OCI-LY3 (cell line): ENCODE data around the gene NAB2.

ENCODE experiments used
- H2AFZ ChIP-seq: fragments of 200-600, 300-600 bp; shearing (Covaris generic); 2 replicates; pipeline ENCODE4 v1.6.0; 2014; ENCODE audit warnings: antibody characterized with exemption, low read depth, low read length
- H3K27ac ChIP-seq: fragments of 200-600, 300-600 bp; sonication (generic); 2 replicates; pipeline ENCODE4 v1.5.1; 2014; ENCODE audit warnings: mild to moderate bottlenecking, low read length, moderate library complexity, mixed read lengths
- H3K27me3 ChIP-seq: fragments of 200-600, 300-600 bp; sonication (generic); 2 replicates; pipeline ENCODE4 v1.6.1; 2014; ENCODE audit warnings: low read depth, low read length, mixed read lengths
- H3K36me3 ChIP-seq: fragments of 200-600, 300-600 bp; sonication (generic); replicated peaks from 2 replicates; pipeline ENCODE3; 2014; ENCODE audit warnings: low read depth, low read length, mixed read lengths
- H3K4me1 ChIP-seq: fragments of 300-600, 200-600 bp; sonication (generic); 2 replicates; pipeline ENCODE4 v1.6.1; 2014; ENCODE audit warnings: low read length, mixed read lengths
- H3K4me2 ChIP-seq: fragments of 200-600, 300-600 bp; sonication (generic); 2 replicates; pipeline ENCODE4 v1.6.1; 2014; ENCODE audit warnings: low read length, mixed read lengths
- H3K4me3 ChIP-seq: fragments of 300-600, 200-600 bp; sonication (generic); 2 replicates; pipeline ENCODE4 v1.5.1; 2014; ENCODE audit warnings: antibody characterized with exemption, mild to moderate bottlenecking, low read length, moderate library complexity
- H3K79me2 ChIP-seq: fragments of 300-600, 200-600 bp; shearing (Covaris generic); 2 replicates; pipeline ENCODE4 v1.6.1; 2014; ENCODE audit warnings: mild to moderate bottlenecking, low read length, mixed read lengths
- H3K9ac ChIP-seq: fragments of 300-600, 200-600 bp; shearing (Covaris generic); 2 replicates; pipeline ENCODE4 v1.6.0; 2014; ENCODE audit warnings: mild to moderate bottlenecking, low read length, moderate library complexity
- H3K9me3 ChIP-seq: fragments of 200-600, 300-600 bp; shearing (Covaris generic); 2 replicates; pipeline ENCODE4 v1.6.1; 2014; ENCODE audit warnings: low read length, mixed read lengths; ENCODE audit not compliant: insufficient read depth
- H4K20me1 ChIP-seq: fragments of 200-600, 300-600 bp; sonication (generic); 2 replicates; pipeline ENCODE4 v1.6.1; 2016; ENCODE audit warnings: low read length, mixed read lengths; ENCODE audit not compliant: insufficient read depth
- CTCF ChIP-seq: fragments of 200-600, 300-600 bp; sonication (generic); IDR thresholded peaks from 2 replicates; pipeline ENCODE4 v1.5.1; 2014; ENCODE audit warnings: antibody characterized with exemption, low read length, low read depth
- EZH2phosphoT487 ChIP-seq: fragments of 200-600 bp; shearing (Covaris generic); IDR thresholded peaks from 2 replicates; pipeline ENCODE4 v1.6.1; 2018; ENCODE audit warnings: antibody characterized with exemption, mixed run types, low read depth

The NAB2 gene

DNA sequence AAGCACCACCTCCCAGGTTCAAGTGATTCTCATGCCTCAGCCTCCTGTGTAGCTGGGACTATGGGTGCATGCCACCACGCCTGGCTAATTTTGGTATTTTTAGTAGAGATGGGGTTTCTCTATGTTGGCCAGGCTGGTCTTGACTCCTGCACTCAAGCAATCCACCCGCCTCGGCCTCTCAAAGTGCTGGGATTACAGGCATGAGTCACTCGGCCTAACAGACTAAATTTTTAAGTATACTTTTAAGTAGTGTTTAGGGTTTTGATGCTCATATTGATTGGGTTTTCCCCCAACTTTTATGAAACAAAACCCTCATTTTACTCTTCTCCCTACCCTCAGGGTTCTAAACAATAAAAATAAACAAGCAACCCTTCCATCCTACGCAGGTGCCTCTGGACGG is 44.4 kb upstream of the NAB2 start:
- Histone ChIP-seq H2AFZ (no peak overlapping the region), H3K27me3 (no peaks in the 10 kb centered on the region; the same call in 1 of the 2 replicates), H3K4me1 (peaks cover 18% of the 10 kb centered on the region), H3K79me2 (no peaks in the 10 kb centered on the region), H3K27ac (no peak overlapping the region), H4K20me1 (no peaks in the 10 kb centered on the region), H3K36me3 (no peaks in the 10 kb centered on the region), H3K4me3 (no peak overlapping the region), H3K9ac (no peak overlapping the region), H3K4me2 (no peak overlapping the region), H3K9me3 (no peaks in the 10 kb centered on the region)
- TF ChIP-seq CTCF = no peak
- TF ChIP-seq EZH2phosphoT487 = no peak

DNA sequence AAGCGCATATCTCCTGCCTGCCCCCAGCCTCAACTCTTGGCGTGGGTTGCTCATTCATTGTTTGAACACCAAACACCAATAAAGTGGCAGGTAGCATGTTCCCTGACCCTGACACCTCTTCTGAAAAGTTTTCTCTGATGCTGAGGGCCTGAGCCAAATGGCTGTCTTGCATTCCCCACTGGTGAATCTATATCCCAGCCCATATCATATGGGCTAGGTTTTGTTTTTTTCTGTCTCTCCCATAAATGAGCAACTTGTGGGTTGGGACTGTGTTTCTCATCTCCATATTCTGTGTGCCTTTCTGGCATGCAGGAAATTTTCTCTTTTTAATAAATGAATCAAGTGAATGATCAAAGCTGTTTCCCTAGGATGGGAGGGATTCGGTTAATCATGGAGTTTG is 44.0 kb upstream of the NAB2 start:
- H2AFZ ChIP-seq = no peak overlapping the region
- no peak overlapping the region for H3K27ac ChIP-seq
- H3K4me3 ChIP-seq = no peak overlapping the region
- peaks cover 18% of the 10 kb centered on the region for H3K4me1 ChIP-seq
- no peaks in the 10 kb centered on the region for H4K20me1 ChIP-seq
- no peaks in the 10 kb centered on the region for H3K9me3 ChIP-seq
- no peaks in the 10 kb centered on the region for H3K36me3 ChIP-seq
- no peak overlapping the region for H3K9ac ChIP-seq
- H3K79me2 ChIP-seq = no peaks in the 10 kb centered on the region
- TF ChIP-seq EZH2phosphoT487 = no peak
- TF ChIP-seq CTCF = no peak
- no peak overlapping the region for H3K4me2 ChIP-seq
- H3K27me3 ChIP-seq = no peaks in the 10 kb centered on the region; the same call in 1 of the 2 replicates

DNA sequence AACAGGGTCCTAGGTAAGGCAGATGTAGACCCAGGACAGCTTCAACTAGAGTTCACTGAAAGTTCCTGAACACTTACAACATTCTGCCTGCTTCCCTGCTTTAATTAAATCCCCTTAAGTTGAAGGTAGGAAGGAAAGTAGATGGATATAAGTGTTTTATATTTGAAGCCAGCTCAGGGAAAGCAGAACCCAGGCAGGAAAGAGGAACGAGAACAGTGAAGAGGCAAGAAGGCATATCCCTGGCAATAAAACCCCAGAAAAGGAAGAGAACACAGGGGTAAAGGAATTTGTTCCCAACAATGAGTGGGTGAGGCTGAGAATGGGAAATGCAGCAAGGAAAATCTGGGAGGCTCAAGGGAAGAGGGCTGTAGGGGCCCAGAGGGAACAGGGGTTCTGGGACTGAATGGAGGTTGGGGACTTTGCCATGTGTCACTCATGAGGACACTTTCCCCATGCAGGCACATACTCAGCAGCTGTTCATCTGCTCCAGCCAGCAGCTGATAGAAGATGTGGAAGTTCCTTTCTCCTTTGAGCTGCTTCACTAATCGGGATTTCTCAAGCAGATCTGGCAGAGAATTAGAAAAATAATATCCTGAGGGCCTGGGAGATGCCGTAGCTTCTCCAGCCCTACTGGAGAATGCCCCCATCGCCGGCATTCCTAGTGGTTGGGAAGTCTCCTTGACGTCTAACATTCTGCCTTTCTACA is 42.7 kb upstream of the NAB2 start:
- H3K27ac ChIP-seq = no peak overlapping the region

More for the DNA sequence above, 42.7 kb upstream of the NAB2 start:
- Histone ChIP-seq H3K4me2 (peak overlapping the region; percentile 70), H4K20me1 (no peaks in the 10 kb centered on the region), H3K4me3 (0 out of 2 replicates have a peak overlapping the region, but pooled peaks have one; percentile 33), H3K9me3 (no peaks in the 10 kb centered on the region), H3K27me3 (no peaks in the 10 kb centered on the region; the same call in 1 of the 2 replicates), H3K79me2 (no peaks in the 10 kb centered on the region), H3K9ac (no peak overlapping the region), H3K4me1 (peaks cover 18% of the 10 kb centered on the region), H3K36me3 (no peaks in the 10 kb centered on the region), H2AFZ (no peak overlapping the region)
- TF ChIP-seq EZH2phosphoT487 (no peak), CTCF (no peak)
